ENCODE measurements around the gene FCHO2.
"Not testable (repeated sequence)": the region's sequence is repeated elsewhere in the genome, so short reads cannot be mapped to it uniquely, and the experiment has no call there.

Gene FCHO2

GRCh38 chr5:72955768-72956323 is at the start of gene FCHO2:
TSS of gene FCHO2 (plus strand) at chr5:72956041. CDS start at chr5:72956097, 56 bp downstream.
- Mint-ChIP-seq H3K9me3 (no peaks in the 10 kb centered on the region), H3K4me1 (peaks cover 10% of the 10 kb centered on the region)

DNA sequence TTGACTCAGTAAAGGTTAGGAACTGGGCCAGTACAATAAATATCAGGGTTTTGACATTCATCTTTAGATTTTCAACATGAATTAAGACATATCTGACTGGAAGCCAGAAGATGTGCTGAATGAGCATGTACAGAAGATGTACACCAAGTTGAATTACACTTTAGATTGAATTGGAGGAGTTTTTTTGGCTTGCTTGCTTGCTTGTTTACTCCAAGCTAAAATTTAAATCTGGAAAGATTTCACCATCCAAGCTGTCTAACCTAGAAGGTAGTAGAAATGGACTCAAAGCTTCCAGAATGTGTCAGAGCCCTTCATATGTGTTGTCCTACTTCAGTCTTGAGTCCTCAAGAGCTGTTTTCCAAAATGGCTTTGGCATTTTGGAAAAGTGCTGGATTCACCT is 49.0 kb upstream of the FCHO2 start:
- H3K4me3 Mint-ChIP-seq: no peak overlapping the region
- H3K36me3 Mint-ChIP-seq: peaks cover 19% of the 10 kb centered on the region
- no peaks in the 10 kb centered on the region for H3K27me3 Mint-ChIP-seq
- H3K4me1 Mint-ChIP-seq: no peaks in the 10 kb centered on the region
- H3K9me3 Mint-ChIP-seq: no peaks in the 10 kb centered on the region
- no peak overlapping the region for H3K27ac Mint-ChIP-seq

More at GRCh38 chr5:72955768-72956323, at the start of gene FCHO2:
- peaks cover 4% of the 10 kb centered on the region for H3K36me3 Mint-ChIP-seq
- peaks cover 49% of the 10 kb centered on the region for H3K27me3 Mint-ChIP-seq
- H3K27ac Mint-ChIP-seq: peak within 1 kb of the TSS; percentile 82
- H3K4me3 Mint-ChIP-seq: peak within 1 kb of the TSS; percentile 94

GRCh38 chr5:72908664-72909063 is 47.2 kb upstream of the FCHO2 start:
- Mint-ChIP-seq H3K36me3 (peaks cover 14% of the 10 kb centered on the region), H3K9me3 (no peaks in the 10 kb centered on the region), H3K27me3 (no peaks in the 10 kb centered on the region), H3K4me3 (no peak overlapping the region), H3K27ac (no peak overlapping the region), H3K4me1 (no peaks in the 10 kb centered on the region)

DNA sequence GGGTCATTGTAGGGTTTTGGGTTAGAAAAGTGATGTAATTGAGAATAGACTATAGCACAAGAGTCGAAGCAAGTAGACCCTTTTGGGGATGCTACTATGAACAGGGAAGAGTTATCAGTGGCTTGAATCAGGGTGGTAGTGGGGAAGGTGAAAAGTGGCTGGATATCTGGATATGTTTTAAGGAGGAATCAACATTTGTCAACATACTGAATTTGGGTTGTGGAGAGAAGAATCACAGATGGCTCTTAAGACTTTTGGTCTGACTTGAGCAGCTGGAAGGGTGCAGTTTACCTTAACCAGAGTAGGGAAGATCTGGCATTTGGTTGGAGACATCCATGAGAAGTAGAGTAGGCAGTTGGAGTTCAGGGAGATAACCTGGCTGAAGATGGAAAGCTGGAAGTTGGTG is 38.5 kb upstream of the FCHO2 start:
- no peak overlapping the region for H3K4me3 Mint-ChIP-seq

DNA sequence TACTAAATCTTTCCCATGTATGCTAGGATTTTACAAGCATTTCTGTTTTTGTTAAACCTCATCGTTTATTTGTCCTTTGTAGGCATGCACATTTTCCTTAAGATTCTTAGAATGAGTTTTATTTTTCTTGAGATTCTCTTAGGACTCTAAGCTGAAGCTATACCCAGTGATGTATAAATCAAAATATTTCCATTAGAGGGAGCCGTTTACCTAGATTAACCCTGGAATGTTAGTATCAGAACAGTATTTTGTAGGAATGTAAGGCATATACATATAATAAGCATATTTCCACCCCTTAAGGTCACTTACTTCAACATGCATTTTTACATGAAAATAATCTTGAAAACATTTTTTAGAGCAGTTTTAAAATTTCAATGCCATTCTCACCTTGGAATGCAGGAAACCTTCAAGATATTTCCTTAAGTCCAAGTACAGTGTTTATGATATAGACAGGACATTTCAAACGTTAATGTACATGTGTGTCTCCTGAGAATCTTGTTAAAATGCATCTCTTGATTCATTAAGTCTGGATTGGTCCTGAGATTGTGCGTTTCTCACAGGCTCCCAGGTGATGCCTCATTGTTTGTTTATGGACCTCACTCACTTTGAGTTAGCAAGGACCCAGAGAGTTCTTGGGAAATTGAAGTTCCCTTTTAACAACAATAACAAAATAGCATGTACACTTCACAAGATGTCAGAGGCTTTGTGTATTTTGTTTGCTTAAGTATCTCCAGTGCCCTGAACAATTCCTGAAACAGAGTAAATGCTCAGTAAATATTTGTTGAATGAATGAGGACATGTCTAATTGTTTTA is 34.9 kb upstream of the FCHO2 start:
- H3K36me3 Mint-ChIP-seq: no peaks in the 10 kb centered on the region
- H3K27ac Mint-ChIP-seq: no peak overlapping the region
- no peak overlapping the region for H3K4me3 Mint-ChIP-seq
- H3K4me1 Mint-ChIP-seq: no peaks in the 10 kb centered on the region
- H3K27me3 Mint-ChIP-seq: no peaks in the 10 kb centered on the region
- no peaks in the 10 kb centered on the region for H3K9me3 Mint-ChIP-seq

More for the DNA sequence above, 38.5 kb upstream of the FCHO2 start:
- no peaks in the 10 kb centered on the region for H3K36me3 Mint-ChIP-seq
- no peaks in the 10 kb centered on the region for H3K9me3 Mint-ChIP-seq
- no peaks in the 10 kb centered on the region for H3K27me3 Mint-ChIP-seq
- no peaks in the 10 kb centered on the region for H3K4me1 Mint-ChIP-seq
- peak overlapping the region; percentile 15 for H3K27ac Mint-ChIP-seq

- Mint-ChIP-seq H3K27me3 (no peaks in the 10 kb centered on the region), H3K27ac (no peak overlapping the region), H3K9me3 (no peaks in the 10 kb centered on the region), H3K36me3 (no peaks in the 10 kb centered on the region), H3K4me1 (no peaks in the 10 kb centered on the region), H3K4me3 (no peak overlapping the region)
Measured at GRCh38 chr5:72921886-72922285, 34.0 kb upstream of the FCHO2 start.

DNA sequence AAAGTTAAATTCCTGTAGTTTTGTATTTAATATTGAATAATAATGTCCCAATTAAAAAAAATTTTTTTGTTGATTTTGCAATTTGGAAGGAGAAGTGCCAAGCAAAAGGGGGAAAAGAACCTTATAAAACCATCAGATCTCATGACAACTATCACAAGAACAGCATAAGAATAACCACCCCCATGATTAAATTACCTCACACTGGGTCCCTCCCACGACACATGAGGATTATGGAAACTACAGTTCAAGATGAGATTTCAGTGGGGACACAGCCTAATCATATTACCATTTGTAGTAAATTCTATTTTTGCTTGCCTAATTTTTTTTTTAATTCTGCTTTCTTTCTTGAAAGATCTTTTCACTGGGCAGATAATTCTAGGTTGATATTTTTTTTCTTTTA is 33.4 kb upstream of the FCHO2 start:
- no peak overlapping the region for H3K27ac Mint-ChIP-seq
- H3K27me3 Mint-ChIP-seq: no peaks in the 10 kb centered on the region
- H3K4me3 Mint-ChIP-seq: no peak overlapping the region
- H3K9me3 Mint-ChIP-seq: no peaks in the 10 kb centered on the region
- no peaks in the 10 kb centered on the region for H3K4me1 Mint-ChIP-seq
- no peaks in the 10 kb centered on the region for H3K36me3 Mint-ChIP-seq

- Mint-ChIP-seq H3K27ac (no peak overlapping the region), H3K4me3 (no peak overlapping the region), H3K36me3 (no peaks in the 10 kb centered on the region), H3K27me3 (no peaks in the 10 kb centered on the region), H3K9me3 (no peaks in the 10 kb centered on the region), H3K4me1 (no peaks in the 10 kb centered on the region)
Measured at GRCh38 chr5:72925336-72926010, 30.4 kb upstream of the FCHO2 start.

GRCh38 chr5:72932686-72933085 is 23.2 kb upstream of the FCHO2 start:
- not testable (repeated sequence) for H3K4me1 Mint-ChIP-seq, H3K36me3 Mint-ChIP-seq, H3K27ac Mint-ChIP-seq, H3K27me3 Mint-ChIP-seq, H3K9me3 Mint-ChIP-seq, H3K4me3 Mint-ChIP-seq

- H3K4me3 Mint-ChIP-seq, H3K27ac Mint-ChIP-seq, H3K4me1 Mint-ChIP-seq, H3K9me3 Mint-ChIP-seq, H3K36me3 Mint-ChIP-seq: not testable (repeated sequence)
- peaks cover 15% of the 10 kb centered on the region for H3K27me3 Mint-ChIP-seq
Measured at GRCh38 chr5:72934953-72935725, 20.7 kb upstream of the FCHO2 start.

GRCh38 chr5:72936893-72937292 is 18.9 kb upstream of the FCHO2 start:
- H3K27me3 Mint-ChIP-seq: peaks cover 13% of the 10 kb centered on the region
- no peak overlapping the region for H3K27ac Mint-ChIP-seq
- no peak overlapping the region for H3K4me3 Mint-ChIP-seq
- H3K9me3 Mint-ChIP-seq: no peaks in the 10 kb centered on the region
- H3K4me1 Mint-ChIP-seq: no peaks in the 10 kb centered on the region
- no peaks in the 10 kb centered on the region for H3K36me3 Mint-ChIP-seq

DNA sequence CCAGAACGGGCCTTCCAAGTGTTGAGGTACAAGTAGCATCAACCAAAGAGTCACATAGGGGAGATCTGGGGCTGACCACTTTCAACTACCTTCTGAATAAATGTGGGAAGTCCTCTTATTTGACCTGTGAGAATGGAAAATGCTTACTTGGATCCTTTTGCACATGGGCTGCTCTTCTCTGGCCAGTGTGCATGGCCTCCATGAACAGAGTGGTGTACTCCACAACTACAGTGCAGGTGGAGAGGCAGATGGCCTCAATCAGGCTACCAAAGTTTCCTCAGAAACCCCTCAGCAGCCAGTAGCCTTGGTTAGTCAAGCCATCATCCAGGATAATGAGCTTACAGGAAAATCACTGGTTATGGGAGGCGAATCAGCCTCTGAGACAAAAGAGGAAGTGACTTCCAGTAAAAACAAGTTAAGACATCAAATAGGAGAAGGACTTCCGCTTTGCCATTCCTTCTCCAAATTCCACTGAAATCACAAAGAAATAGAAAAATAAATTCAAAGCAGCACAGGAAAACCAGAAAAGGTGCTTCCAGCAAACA is 18.3 kb upstream of the FCHO2 start:
- Mint-ChIP-seq H3K4me1 (no peaks in the 10 kb centered on the region), H3K9me3 (no peaks in the 10 kb centered on the region), H3K27me3 (peaks cover 13% of the 10 kb centered on the region), H3K27ac (no peak overlapping the region), H3K36me3 (no peaks in the 10 kb centered on the region), H3K4me3 (no peak overlapping the region)

DNA sequence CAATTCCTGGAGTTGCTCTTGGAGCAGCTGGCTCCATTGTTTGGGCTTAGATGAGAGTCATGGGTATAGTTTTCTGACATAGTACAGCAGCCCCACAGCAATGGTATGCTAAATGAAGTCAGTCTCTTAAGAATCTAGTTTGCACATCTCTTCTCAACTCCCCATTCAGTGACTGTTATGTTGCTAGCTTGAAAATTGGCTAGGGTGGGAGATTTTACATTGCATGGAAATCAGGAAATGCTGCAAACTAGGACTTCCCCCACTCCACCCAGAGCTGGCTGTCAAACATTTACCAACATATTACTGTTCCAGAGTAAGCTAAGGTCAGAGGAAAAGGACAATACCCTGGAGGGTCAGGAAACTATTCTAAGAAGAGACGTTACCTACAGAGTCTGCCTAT is 17.6 kb upstream of the FCHO2 start:
- H3K27ac Mint-ChIP-seq: no peak overlapping the region
- H3K4me3 Mint-ChIP-seq: no peak overlapping the region
- no peaks in the 10 kb centered on the region for H3K9me3 Mint-ChIP-seq
- peaks cover 13% of the 10 kb centered on the region for H3K27me3 Mint-ChIP-seq
- no peaks in the 10 kb centered on the region for H3K4me1 Mint-ChIP-seq
- no peaks in the 10 kb centered on the region for H3K36me3 Mint-ChIP-seq

GRCh38 chr5:72940082-72940481 is 15.8 kb upstream of the FCHO2 start:
- peaks cover 19% of the 10 kb centered on the region for H3K27me3 Mint-ChIP-seq

GRCh38 chr5:72943307-72943706 is 12.5 kb upstream of the FCHO2 start:
- Mint-ChIP-seq H3K9me3 (no peaks in the 10 kb centered on the region), H3K27ac (no peak overlapping the region), H3K4me3 (no peak overlapping the region), H3K36me3 (no peaks in the 10 kb centered on the region), H3K4me1 (no peaks in the 10 kb centered on the region), H3K27me3 (peaks cover 21% of the 10 kb centered on the region)

More at GRCh38 chr5:72940082-72940481, 15.8 kb upstream of the FCHO2 start:
- Mint-ChIP-seq H3K36me3 (no peaks in the 10 kb centered on the region), H3K4me3 (no peak overlapping the region), H3K27ac (no peak overlapping the region), H3K4me1 (no peaks in the 10 kb centered on the region), H3K9me3 (no peaks in the 10 kb centered on the region)
